A172 (cell line): ENCODE measurements around the gene PLXDC2. TPM values are rescaled to one million over a fixed set of nuclear protein-coding genes. Genes with fewer than 3 reads are reported as not detected.
A peak's percentile ranks its signal among the peaks of the same experiment; 100 is the strongest.
"Not testable (repeated sequence)": the region's sequence is repeated elsewhere in the genome, so short reads cannot be mapped to it uniquely, and the experiment has no call there.

ENCODE experiments used
- DNase-seq: peaks from one replicate; pipeline ENCODE4 v3.0.0-alpha.2; 2015; ENCODE audit warnings: low spot score
- total RNA-seq: library from RNA; depleted of rRNA; stranded (reverse); fragments of >200 nt; shearing (Covaris generic); gene quantifications from 2 replicates; pipeline ENCODE4 v1.2.3, GENCODE V29; 2014

PLXDC2 gene
- total RNA-seq, 1 experiment from 2014 or later: 7.0 TPM

DNA sequence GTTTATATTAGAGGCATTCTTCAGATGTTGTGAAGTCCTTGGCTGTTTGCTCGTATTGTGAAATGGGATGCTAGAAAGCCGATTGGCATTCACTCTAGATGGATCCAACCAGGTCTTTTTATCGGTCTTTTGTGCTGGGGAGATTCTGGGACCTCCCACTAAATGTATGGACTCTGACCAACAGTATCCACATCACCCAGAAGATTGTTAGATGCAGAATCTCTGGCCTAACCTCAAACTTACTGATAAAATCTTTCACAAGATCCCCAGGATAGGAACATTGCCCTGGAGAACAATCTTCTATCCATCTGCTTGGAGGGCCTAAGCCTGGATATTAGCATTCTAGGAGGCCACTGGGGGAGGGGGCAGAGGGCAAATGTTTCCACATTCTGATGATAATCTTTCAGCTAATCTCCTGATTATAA is 160.9 kb downstream of the PLXDC2 start:
- no peak for DNase-seq

DNA sequence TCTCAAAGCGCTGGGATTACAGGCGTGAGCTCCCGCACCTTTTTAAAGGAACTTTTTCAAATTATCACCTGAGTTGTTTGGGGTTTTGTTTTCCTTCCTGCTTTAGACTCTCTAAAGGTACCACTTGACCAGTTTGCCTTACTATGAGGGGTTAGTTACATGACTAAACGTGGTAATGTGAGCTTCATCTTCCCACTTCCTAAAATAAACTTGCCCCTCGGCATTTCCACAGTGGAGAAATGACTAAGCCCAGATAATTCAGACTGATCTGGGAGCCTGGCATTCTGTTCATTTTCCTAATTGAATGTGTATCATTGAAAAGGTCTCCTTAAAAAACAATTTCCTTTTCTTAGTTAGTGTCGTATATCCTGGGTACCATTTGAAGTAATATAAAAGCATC is 163.4 kb downstream of the PLXDC2 start:
- no peak for DNase-seq

- DNase-seq: no peak
Measured at GRCh38 chr10:19983880-19984565, 167.8 kb downstream of the PLXDC2 start.

- no peak for DNase-seq
Measured at GRCh38 chr10:19985745-19986144, 169.5 kb downstream of the PLXDC2 start.

DNA sequence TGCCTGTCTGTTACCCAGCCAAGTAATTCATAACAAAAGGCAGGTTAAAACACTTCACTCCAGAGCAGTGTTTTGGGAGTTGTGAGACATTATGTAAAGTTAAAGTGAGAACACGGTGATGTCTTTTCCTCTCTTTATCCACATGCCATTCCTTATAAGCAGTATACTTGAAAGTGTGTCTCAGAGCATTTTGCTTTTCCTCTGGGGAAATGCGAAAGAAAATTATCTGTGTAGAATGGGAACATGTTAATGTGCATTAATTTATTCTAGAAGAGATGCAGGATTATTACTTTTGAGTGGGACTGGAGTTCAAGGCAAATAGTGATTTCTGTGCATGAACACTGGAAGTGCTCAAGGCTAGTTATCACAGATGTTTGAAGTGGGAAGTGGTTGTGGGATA is 170.4 kb downstream of the PLXDC2 start:
- DNase-seq: no peak

DNA sequence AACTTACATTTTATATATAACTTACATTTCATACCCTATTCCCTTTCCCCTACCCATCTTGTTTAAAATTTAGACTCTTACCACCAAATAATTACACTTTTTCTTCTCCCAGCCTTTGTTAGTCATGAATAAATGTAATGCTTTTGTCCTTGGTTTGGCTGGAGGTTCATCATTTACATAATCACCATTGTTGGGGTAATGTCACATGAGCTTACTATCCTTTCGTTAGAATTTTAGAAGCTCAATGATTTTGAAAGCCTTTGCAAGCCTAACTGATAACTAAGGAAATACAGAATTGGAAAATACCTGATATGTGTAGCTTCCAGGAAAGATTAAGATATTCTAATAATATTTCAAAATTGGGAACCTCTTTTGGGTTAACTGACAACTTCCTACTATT is 171.7 kb downstream of the PLXDC2 start:
- no peak for DNase-seq

GRCh38 chr10:19993714-19994315 is 177.6 kb downstream of the PLXDC2 start:
- no peak for DNase-seq

DNA sequence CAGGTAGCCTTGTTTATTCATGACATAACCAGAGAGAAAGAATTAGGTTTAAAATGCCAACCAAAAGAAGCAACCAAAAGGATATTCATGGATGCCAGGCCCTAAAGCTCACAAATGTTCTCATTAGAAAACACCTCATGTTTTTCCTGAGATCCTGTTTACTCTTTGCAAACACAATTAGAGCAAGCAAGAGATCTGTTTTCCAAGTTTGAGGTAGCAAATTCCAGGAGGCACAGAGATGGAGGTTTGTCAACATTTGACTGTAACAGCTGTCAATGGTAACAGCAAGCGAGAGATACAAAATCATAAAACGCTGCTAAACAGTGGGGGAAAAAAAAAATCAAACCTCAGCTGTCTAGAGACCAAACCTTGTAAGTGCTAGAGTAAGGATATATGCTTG is 182.2 kb downstream of the PLXDC2 start:
- no peak for DNase-seq

- DNase-seq: no peak
Measured at GRCh38 chr10:19999431-19999830, 183.2 kb downstream of the PLXDC2 start.

GRCh38 chr10:20002026-20002425 is 185.8 kb downstream of the PLXDC2 start:
- not testable (repeated sequence) for DNase-seq

DNA sequence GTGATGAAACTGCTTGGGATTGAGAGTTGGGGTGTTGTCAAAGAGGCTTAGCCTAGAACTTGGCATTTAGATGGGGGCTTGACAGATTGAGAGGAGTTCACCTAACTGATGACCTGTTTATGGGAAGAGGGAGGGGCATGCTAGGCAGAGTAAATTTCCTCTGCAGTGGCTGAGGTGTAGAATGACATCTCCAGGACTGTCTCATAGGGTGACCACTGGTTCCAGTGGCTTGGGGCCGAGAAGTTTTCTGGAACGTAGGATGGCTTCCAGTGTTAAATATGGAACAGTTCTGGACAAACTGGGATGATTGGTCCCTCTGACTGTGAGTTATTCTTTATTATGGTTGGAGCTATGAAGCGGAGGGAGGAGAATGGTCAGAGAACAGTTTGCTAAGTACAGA is 186.4 kb downstream of the PLXDC2 start:
- no peak for DNase-seq

GRCh38 chr10:20004087-20004523 is 187.9 kb downstream of the PLXDC2 start:
- DNase-seq: no peak

- no peak for DNase-seq
Measured at GRCh38 chr10:20005638-20006037, 189.4 kb downstream of the PLXDC2 start.

DNA sequence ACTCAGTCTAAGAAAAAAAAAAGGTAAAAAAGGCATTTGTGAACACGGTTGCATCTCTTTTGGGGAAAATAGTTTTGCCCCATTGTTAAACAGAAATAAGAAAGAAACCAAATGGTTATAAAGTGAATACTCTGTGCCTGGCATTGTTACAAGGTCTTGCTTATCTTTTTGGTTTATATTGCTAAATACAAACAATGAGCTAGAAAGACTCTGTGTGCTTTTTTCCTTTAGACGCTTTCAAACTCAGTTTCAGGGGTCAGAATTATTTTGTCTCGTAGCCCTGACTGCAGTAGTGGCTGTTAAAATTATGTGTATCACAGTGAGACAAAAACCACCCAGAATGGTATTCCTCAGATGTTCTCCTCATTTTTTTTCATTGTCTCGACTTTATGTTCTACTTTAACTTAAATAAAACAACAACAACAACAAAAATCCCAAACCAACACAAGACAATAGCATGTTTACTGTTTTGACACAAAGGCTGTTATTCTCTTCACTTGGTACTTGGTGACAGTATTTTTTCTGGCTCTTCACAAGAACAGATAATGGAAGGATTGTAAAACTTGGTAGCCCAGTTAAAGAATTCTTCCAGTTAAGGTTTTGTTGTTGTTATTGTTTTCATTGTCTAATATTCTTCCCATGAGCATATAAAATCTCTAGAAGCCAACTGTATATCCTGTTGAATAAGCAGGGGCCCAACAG is 190.1 kb downstream of the PLXDC2 start:
- no peak for DNase-seq

- no peak for DNase-seq
Measured at GRCh38 chr10:20007426-20007825, 191.2 kb downstream of the PLXDC2 start.

DNA sequence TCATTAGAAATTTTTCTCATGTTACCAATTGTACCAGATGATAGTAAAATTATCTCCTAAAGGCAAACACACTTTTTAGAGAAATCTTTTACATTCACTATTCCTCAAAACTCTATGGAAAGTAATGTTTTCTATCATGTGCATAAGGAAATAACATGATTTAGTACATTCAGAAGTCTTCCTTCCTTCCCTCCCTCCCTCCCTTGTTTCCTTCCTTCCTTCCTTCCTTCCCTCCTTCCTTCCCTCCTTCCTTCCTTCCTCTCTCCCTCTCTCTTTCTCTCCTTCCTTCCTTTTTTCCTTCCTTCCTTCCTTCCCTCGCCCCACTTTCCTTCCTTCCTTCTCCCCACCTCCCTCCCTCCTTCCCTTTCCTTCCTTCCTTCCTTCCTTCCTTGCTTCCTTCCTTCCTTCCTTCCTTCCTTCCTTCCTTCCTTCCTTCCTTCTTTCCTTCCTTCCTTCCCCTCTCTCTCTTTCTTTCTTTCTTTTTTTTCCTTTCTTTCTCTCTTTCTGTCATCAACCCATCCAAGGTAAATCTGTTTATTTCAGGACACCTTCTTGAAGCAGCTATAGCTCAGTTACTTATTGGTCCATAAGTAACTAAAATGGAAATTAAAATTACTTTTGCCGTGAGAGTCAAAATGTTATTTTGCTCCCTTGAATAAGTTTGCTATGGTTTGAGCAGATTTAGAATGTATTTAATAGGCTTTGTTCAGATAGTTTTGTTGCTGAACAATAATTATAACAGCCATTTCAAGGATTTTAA is 197.9 kb downstream of the PLXDC2 start:
- no peak for DNase-seq

DNA sequence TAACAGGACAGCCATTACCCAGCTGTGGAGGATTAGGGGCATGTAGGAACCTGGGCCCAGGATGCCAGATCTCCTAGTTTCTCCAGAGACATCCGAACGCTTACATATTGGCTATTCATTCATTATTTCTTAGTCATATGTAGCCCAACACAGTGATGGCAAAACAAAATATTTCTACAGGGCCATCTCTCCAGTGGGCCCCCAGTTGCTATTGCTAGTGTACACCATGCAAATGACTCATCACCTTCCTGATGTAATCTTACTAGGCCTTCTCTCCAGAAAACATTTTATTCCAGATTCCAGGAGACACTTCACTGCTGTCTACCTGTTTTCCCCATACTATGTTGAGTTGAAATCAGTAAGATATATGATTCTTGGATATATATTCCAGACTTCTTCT is 201.7 kb downstream of the PLXDC2 start:
- peak; percentile 8 for DNase-seq

- DNase-seq: no peak
Measured at GRCh38 chr10:20020677-20021076, 204.4 kb downstream of the PLXDC2 start.

- no peak for DNase-seq
Measured at GRCh38 chr10:20029523-20029922, 213.3 kb downstream of the PLXDC2 start.

DNA sequence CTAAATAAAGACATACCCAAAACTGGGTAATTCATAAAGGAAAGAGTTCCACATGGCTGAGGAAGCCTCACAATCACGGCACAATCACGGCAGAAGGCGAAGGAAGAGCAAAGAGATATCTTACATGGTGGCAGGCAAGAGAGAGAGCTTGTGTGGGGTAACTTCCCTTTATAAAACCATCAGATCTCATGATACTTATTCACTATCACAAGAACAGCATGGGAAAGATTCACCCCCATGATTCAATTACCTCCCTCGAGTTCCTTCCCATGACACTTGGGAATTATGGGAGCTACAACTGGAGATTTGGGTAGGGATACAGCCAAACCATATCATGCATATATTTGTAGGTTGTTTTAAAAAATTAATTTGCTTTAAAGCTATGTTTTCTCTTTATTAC is 217.2 kb downstream of the PLXDC2 start:
- no peak for DNase-seq

- DNase-seq: no peak
Measured at GRCh38 chr10:20034732-20035131, 218.5 kb downstream of the PLXDC2 start.

- peak; percentile 29 for DNase-seq
Measured at GRCh38 chr10:20040012-20040411, 223.8 kb downstream of the PLXDC2 start.
